ENCODE results near the gene STAU1. TPM values are rescaled to one million over a fixed set of nuclear protein-coding genes. Genes with fewer than 3 reads are reported as not detected.

STAU1 gene
- total RNA-seq, 1 donor from 2014 or later, result 73.5 TPM

- Histone ChIP-seq H3K4me3 (no peak overlapping the region), H3K9me3 (no peaks in the 10 kb centered on the region), H3K27me3 (ENCODE audit: low read depth) (no peaks in the 10 kb centered on the region), H3K27ac (no peak overlapping the region), H3K4me1 (no peaks in the 10 kb centered on the region), H3K36me3 (peaks cover 97% of the 10 kb centered on the region)
- no peak for TF ChIP-seq CTCF (IDR thresholded peaks at IDR 0.05)
- ATAC-seq (no peak), DNase-seq (no peak)
- intact Hi-C loops (cut with DNase I), result no loop called here
Observed at GRCh38 chr20:49231471-49231870, 43.3 kb upstream of the STAU1 start.

- Histone ChIP-seq H3K27ac (peak overlapping the region; percentile 24), H3K4me1 (no peaks in the 10 kb centered on the region), H3K4me3 (no peak overlapping the region), H3K36me3 (peaks cover 97% of the 10 kb centered on the region), H3K27me3 (ENCODE audit: low read depth) (no peaks in the 10 kb centered on the region), H3K9me3 (no peaks in the 10 kb centered on the region)
- ATAC-seq (peak; percentile 70 to 78), DNase-seq (peak; percentile 66)
- intact Hi-C loops (cut with DNase I), result no loop called here
- TF ChIP-seq CTCF (IDR thresholded peaks at IDR 0.05), result no peak
Observed at GRCh38 chr20:49230561-49231133, 42.5 kb upstream of the STAU1 start.

- Histone ChIP-seq H3K36me3 (peaks cover 97% of the 10 kb centered on the region), H3K27me3 (ENCODE audit: low read depth) (no peaks in the 10 kb centered on the region), H3K4me1 (no peaks in the 10 kb centered on the region), H3K27ac (peak overlapping the region; percentile 19), H3K4me3 (no peak overlapping the region), H3K9me3 (no peaks in the 10 kb centered on the region)
- no peak for DNase-seq
- TF ChIP-seq CTCF (IDR thresholded peaks at IDR 0.05), result no peak
- intact Hi-C loops (cut with DNase I), result no loop called here
- peak in 1 of 2 donors; percentile 6 for ATAC-seq
Observed at GRCh38 chr20:49230021-49230420, 41.9 kb upstream of the STAU1 start.

- H3K4me1 ChIP-seq, result no peaks in the 10 kb centered on the region
- TF ChIP-seq CTCF (IDR thresholded peaks at IDR 0.05), result no peak
Observed at GRCh38 chr20:49229381-49229780, 41.2 kb upstream of the STAU1 start.

DNA sequence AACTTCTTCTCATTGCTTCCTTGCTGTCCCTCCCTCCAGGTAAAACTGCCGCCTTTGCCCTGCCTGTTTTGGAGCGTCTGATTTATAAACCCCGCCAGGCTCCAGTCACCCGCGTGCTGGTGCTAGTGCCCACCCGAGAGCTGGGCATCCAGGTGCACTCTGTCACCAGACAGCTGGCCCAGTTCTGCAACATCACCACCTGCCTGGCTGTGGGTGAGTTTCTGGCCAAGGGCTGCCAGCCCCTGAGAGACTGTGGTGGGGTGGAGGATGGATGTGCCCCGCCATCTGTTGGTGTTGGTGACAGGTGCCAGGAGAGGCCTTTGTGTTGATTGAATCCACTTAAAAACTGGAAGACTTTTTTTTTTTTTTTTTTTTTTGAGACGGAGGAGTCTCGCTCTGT is 40.5 kb upstream of the STAU1 start:
- Histone ChIP-seq H3K4me3 (no peak overlapping the region), H3K9me3 (no peaks in the 10 kb centered on the region), H3K4me1 (no peaks in the 10 kb centered on the region), H3K36me3 (peaks cover 97% of the 10 kb centered on the region), H3K27me3 (ENCODE audit: low read depth) (no peaks in the 10 kb centered on the region), H3K27ac (no peak overlapping the region)
- no peak for TF ChIP-seq CTCF (IDR thresholded peaks at IDR 0.05)
- DNase-seq, result no peak
- no peak for ATAC-seq
- intact Hi-C loops (cut with DNase I), result no loop called here

More at GRCh38 chr20:49229381-49229780, 41.2 kb upstream of the STAU1 start:
- Histone ChIP-seq H3K4me3 (no peak overlapping the region), H3K36me3 (peaks cover 97% of the 10 kb centered on the region), H3K27me3 (ENCODE audit: low read depth) (no peaks in the 10 kb centered on the region), H3K9me3 (no peaks in the 10 kb centered on the region), H3K27ac (no peak overlapping the region)
- ATAC-seq (no peak), DNase-seq (no peak)
- intact Hi-C loops (cut with DNase I), result no loop called here

Measured in lower lobe of right lung (tissue), 2 donors.